Placental epithelial cell (primary cell): ENCODE data around the gene EVA1B. TPM values are rescaled to one million over a fixed set of nuclear protein-coding genes. Genes with fewer than 3 reads are reported as not detected.

Experiments used
- total RNA-seq: library from RNA; depleted of rRNA; stranded (reverse); fragments of >200 nt; gene quantifications from 2 replicates; pipeline ENCODE4 v1.2.3, GENCODE V29; 2012

EVA1B gene, protein sequence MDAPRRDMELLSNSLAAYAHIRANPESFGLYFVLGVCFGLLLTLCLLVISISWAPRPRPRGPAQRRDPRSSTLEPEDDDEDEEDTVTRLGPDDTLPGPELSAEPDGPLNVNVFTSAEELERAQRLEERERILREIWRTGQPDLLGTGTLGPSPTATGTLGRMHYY
- total RNA-seq, result 142 and 272 TPM in 2 replicates

DNA sequence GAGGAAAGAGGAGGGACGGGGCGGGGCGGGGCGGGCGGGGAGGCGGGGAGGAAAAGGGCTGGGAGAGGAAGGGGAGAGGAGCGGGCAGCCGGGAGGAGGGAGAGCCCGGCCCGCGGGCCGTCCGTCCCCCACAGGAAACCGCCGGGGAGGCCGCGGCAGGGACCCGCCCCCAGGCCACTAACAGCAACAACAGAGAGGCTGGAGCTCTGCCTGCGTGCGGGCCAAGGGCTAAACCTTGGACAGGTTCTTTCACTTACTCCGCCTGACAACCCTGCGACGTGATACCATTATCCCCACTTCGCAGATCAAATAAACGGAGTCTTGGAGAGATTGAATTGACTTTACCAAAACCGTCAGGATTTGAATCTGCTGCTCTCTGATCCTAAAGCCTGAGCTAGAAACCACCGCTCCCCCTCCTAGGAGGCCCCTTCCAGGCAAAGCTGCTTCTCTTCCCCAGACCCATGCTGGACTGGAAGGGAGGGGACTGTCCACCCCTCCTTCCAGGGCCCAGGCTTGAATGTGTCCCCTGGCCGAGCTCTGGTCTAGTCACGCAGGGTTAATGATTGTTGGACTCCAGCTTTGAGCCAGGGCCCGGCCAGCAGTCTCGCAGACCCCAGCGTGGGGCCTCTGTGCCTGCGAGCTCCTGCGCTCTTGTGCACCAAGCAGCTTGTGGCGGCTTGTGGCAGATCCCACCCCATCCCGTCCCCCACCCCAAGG is at the start of gene EVA1B:
TSS of gene EVA1B (minus strand) at position 10 of the 717 bp plus-strand sequence. CDS start 608 bp downstream, outside the sequence.

DNA sequence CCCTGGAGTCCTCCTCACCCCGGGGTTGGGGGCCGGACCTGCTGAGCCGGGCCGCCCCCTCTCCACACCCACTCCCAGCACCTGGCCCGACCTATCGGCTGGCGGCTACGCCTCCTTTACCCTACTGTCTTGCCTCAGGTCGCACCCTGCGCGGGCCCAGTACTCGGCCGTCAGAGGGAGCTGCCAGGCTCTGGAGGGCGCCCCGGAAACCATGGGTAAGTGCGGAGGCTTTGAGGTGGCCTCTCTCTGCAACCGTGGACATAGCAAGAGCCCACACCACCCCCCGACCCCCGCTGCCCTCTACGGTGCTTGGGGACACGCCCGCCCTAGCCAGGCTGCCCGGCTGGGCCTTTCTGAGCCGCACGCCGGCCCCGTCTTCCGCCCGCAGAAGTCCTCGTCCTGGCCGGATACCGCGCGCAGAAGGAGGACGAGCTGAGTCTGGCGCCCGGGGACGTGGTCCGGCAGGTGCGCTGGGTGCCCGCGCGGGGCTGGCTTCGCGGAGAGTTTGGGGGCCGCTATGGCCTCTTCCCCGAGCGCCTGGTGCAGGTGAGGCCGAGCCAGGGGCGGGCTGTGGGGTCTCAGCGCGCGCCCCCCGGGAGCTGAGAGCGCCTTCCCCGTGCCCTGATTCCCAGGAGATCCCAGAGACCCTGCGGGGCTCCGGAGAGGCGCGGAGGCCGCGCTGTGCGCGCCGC is 17.1 kb downstream of the EVA1B start, which contains the start of gene SH3D21:
TSS of gene SH3D21 (plus strand) at position 159 of the 692 bp plus-strand sequence. CDS start at position 212, 53 bp downstream.

Other genes with a start within 250 kb of the EVA1B start
- gene TEKT2, start 239.6 kb downstream of the EVA1B start, total RNA-seq, result 0.11 and 1.2 TPM in 2 replicates
- 13.0 and 24.6 TPM in 2 replicates for gene ADPRS, start 234.8 kb downstream of the EVA1B start, total RNA-seq
- under 0.01 and 0.11 TPM in 2 replicates for gene COL8A2, start 198.4 kb downstream of the EVA1B start, total RNA-seq
- gene TRAPPC3, start 174.2 kb downstream of the EVA1B start, total RNA-seq, result 53.0 and 91.2 TPM in 2 replicates
- 141 and 168 TPM in 2 replicates for gene MAP7D1, start 167.5 kb downstream of the EVA1B start, total RNA-seq
- 90.7 and 97.6 TPM in 2 replicates for gene THRAP3, start 99.2 kb downstream of the EVA1B start, total RNA-seq
- 46.3 and 47.4 TPM in 2 replicates for gene SH3D21, start 17.3 kb downstream of the EVA1B start, total RNA-seq
- gene STK40, start 62.3 kb upstream of the EVA1B start, total RNA-seq, result 20.4 and 39.1 TPM in 2 replicates
- gene LSM10, start 74.3 kb upstream of the EVA1B start, total RNA-seq, result 8.2 and 8.7 TPM in 2 replicates
- 12.8 and 22.8 TPM in 2 replicates for gene OSCP1, start 126.8 kb upstream of the EVA1B start, total RNA-seq
- gene MRPS15, start 140.7 kb upstream of the EVA1B start, total RNA-seq, result 57.7 and 85.7 TPM in 2 replicates
- gene CSF3R, start 159.3 kb upstream of the EVA1B start, total RNA-seq, result 1.2 TPM in 1 of 2 replicates, not detected in the other